Measurements from ENCODE around the gene TRIM44.

TRIM44 gene

GRCh38 chr11:35761899-35762298, 99.3 kb downstream of the TRIM44 start:
- no peak overlapping the region for H3K27ac ChIP-seq
- H3K36me3 ChIP-seq (ENCODE audit: control insufficient read depth, insufficient read depth, low read length), result no peaks in the 10 kb centered on the region
- no peaks in the 10 kb centered on the region for H3K79me2 ChIP-seq
- H2AFZ ChIP-seq, result no peak overlapping the region
- no peak overlapping the region for H3K4me2 ChIP-seq (ENCODE audit: low read length)
- H3K4me3 ChIP-seq (ENCODE audit: low read depth, low read length), result no peak overlapping the region
- no peak for TF ChIP-seq CTCF (IDR thresholded peaks at IDR 0.05)
- H3K9me3 ChIP-seq (ENCODE audit: control insufficient read depth, low read length), result no peaks in the 10 kb centered on the region
- H3K9ac ChIP-seq, result no peak overlapping the region
- no peaks in the 10 kb centered on the region for H3K27me3 ChIP-seq (ENCODE audit: control insufficient read depth, insufficient read depth, low read length)
- peaks cover 12% of the 10 kb centered on the region for H3K4me1 ChIP-seq

DNA sequence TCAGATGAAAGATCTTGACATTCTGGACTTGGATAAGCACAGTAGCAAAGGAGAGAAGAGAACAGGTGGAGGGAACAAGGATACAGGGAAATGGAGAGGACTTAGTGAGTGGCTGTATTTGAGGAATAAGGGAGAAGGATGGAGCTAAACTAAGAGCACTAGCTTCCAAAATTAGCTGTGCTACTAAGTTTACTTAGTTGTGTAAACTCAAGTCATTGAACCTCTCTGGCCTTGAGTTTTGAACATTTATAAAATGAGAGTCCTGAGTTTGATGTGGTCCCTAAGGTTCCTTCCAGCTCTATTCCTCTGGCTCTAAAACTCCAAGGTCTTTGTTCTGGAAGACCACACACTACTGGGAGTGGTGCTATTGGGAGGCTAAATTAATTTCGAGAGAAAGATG, 100.7 kb downstream of the TRIM44 start:
- TF ChIP-seq CTCF (IDR thresholded peaks at IDR 0.05), result no peak
- Histone ChIP-seq H3K9ac (no peak overlapping the region), H3K9me3 (ENCODE audit: control insufficient read depth, low read length) (no peaks in the 10 kb centered on the region)

DNA sequence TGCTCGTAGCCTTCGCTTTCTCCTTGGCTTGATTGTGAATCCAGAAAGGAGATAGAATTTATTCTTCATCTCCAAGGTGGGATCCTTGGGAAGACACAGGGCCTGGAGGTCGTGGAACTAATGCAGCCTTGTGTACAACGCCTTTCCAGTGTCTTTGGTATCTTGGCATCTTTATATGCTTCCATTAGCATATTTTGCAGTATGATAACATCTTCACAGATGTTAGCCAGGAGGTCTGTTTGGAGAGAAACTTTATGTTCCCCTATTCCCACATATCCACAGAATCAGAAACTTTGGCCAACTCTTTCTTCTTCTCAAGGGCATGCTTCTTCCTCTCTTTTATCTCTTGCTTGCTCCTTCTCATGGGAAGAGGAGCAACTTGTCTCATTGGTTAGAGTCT, 101.2 kb downstream of the TRIM44 start:
- peaks cover 4% of the 10 kb centered on the region for H3K79me2 ChIP-seq
- H3K4me3 ChIP-seq (ENCODE audit: low read depth, low read length), result no peak overlapping the region
- H3K9me3 ChIP-seq (ENCODE audit: control insufficient read depth, low read length), result no peaks in the 10 kb centered on the region
- H2AFZ ChIP-seq, result no peak overlapping the region
- no peak for TF ChIP-seq CTCF (IDR thresholded peaks at IDR 0.05)
- no peak overlapping the region for H3K4me2 ChIP-seq (ENCODE audit: low read length)
- H3K9ac ChIP-seq, result no peak overlapping the region
- H3K4me1 ChIP-seq, result peaks cover 12% of the 10 kb centered on the region
- no peaks in the 10 kb centered on the region for H3K27me3 ChIP-seq (ENCODE audit: control insufficient read depth, insufficient read depth, low read length)
- H3K36me3 ChIP-seq (ENCODE audit: control insufficient read depth, insufficient read depth, low read length), result no peaks in the 10 kb centered on the region
- no peak overlapping the region for H3K27ac ChIP-seq

More for the DNA sequence above, 100.7 kb downstream of the TRIM44 start:
- H3K4me3 ChIP-seq (ENCODE audit: low read depth, low read length), result no peak overlapping the region
- peaks cover 12% of the 10 kb centered on the region for H3K4me1 ChIP-seq
- H3K36me3 ChIP-seq (ENCODE audit: control insufficient read depth, insufficient read depth, low read length), result no peaks in the 10 kb centered on the region
- peaks cover 4% of the 10 kb centered on the region for H3K79me2 ChIP-seq
- no peaks in the 10 kb centered on the region for H3K27me3 ChIP-seq (ENCODE audit: control insufficient read depth, insufficient read depth, low read length)
- no peak overlapping the region for H3K27ac ChIP-seq
- H2AFZ ChIP-seq, result no peak overlapping the region
- H3K4me2 ChIP-seq (ENCODE audit: low read length), result no peak overlapping the region

- no peak for TF ChIP-seq CTCF (IDR thresholded peaks at IDR 0.05)
These were observed 101.8 kb downstream of the TRIM44 start for GRCh38 chr11:35764417-35764816.

GRCh38 chr11:35765211-35765610, 102.6 kb downstream of the TRIM44 start:
- Histone ChIP-seq H3K79me2 (peaks cover 4% of the 10 kb centered on the region), H3K4me3 (ENCODE audit: low read depth, low read length) (no peak overlapping the region), H3K9ac (no peak overlapping the region), H3K4me1 (peaks cover 12% of the 10 kb centered on the region), H3K27ac (no peak overlapping the region), H3K36me3 (ENCODE audit: control insufficient read depth, insufficient read depth, low read length) (no peaks in the 10 kb centered on the region), H2AFZ (no peak overlapping the region), H3K27me3 (ENCODE audit: control insufficient read depth, insufficient read depth, low read length) (no peaks in the 10 kb centered on the region), H3K4me2 (ENCODE audit: low read length) (no peak overlapping the region), H3K9me3 (ENCODE audit: control insufficient read depth, low read length) (no peaks in the 10 kb centered on the region)
- no peak for TF ChIP-seq CTCF (IDR thresholded peaks at IDR 0.05)

More at GRCh38 chr11:35764417-35764816, 101.8 kb downstream of the TRIM44 start:
- no peak overlapping the region for H2AFZ ChIP-seq
- H3K4me2 ChIP-seq (ENCODE audit: low read length), result no peak overlapping the region
- no peaks in the 10 kb centered on the region for H3K9me3 ChIP-seq (ENCODE audit: control insufficient read depth, low read length)
- H3K36me3 ChIP-seq (ENCODE audit: control insufficient read depth, insufficient read depth, low read length), result no peaks in the 10 kb centered on the region
- peaks cover 4% of the 10 kb centered on the region for H3K79me2 ChIP-seq
- H3K4me1 ChIP-seq, result peaks cover 12% of the 10 kb centered on the region
- H3K27ac ChIP-seq, result no peak overlapping the region
- no peaks in the 10 kb centered on the region for H3K27me3 ChIP-seq (ENCODE audit: control insufficient read depth, insufficient read depth, low read length)
- no peak overlapping the region for H3K4me3 ChIP-seq (ENCODE audit: low read depth, low read length)
- H3K9ac ChIP-seq, result no peak overlapping the region
